Esophagus muscularis mucosa (tissue), 4 donors: ENCODE data around the gene KDM3B. TPM values are rescaled to one million over a fixed set of nuclear protein-coding genes. Genes with fewer than 3 reads are reported as not detected.

Experiments used
- DNase-seq: peaks from one replicate; pipeline ENCODE4 v3.0.0-alpha.2; 2017; ENCODE audit errors: extremely low spot score
- H3K27ac ChIP-seq, 4 donors: fragments of 200-600 bp; sonication (generic); replicated peaks in 1 of 4; 1 replicate in 3 of 4; 2 replicates in 1 of 4; pipeline ENCODE4 v1.5.1; 2016 to 2019; ENCODE audit warnings: mild to moderate bottlenecking in 1 of 4
- H3K27me3 ChIP-seq, 4 donors: fragments of 200-600 bp; sonication (generic); one replicate each; pipeline versions ENCODE4 v1.5.1 to v1.6.0; 2016 to 2019
- H3K36me3 ChIP-seq, 4 donors: fragments of 200-600 bp; sonication (generic); one replicate each; pipeline ENCODE4 v1.5.1; 2016 to 2019
- H3K4me1 ChIP-seq, 4 donors: fragments of 200-600 bp; sonication (generic); one replicate each; pipeline ENCODE4 v1.5.1; 2016 to 2019
- H3K4me3 ChIP-seq, 4 donors: fragments of 200-600 bp; sonication (generic); 1 replicate in 2 of 4; 2 replicates in 2 of 4; pipeline ENCODE4 v1.5.1; 2016 to 2019; ENCODE audit warnings: mild to moderate bottlenecking in 4 of 4, moderate library complexity in 1 of 4
- H3K9me3 ChIP-seq, 4 donors: fragments of 200-600 bp; sonication (generic); 1 replicate in 3 of 4; 2 replicates in 1 of 4; pipeline ENCODE4 v1.5.1; 2016 to 2019
- EP300 ChIP-seq: sonication (generic); formaldehyde crosslinking; IDR thresholded peaks from one replicate; pipeline ENCODE4 v1.6.1; 2017; ENCODE audit warnings: antibody characterized with exemption
- POLR2A ChIP-seq: fragments of 450-650 bp; IDR thresholded peaks from one replicate; pipeline ENCODE4 v1.6.1; 2017; ENCODE audit warnings: antibody characterized with exemption, moderate library complexity, mild to moderate bottlenecking, low read depth
- POLR2AphosphoS5 ChIP-seq, 2 donors: sonication (generic); formaldehyde crosslinking; IDR thresholded peaks; one replicate each; pipeline ENCODE4 v1.6.1; 2017; ENCODE audit warnings: antibody characterized with exemption in 2 of 2
- WGBS: methylation state at CpG from one replicate; pipeline ENCODE4 v1.1.5; 2018; 5-methylcytosine and 5-hydroxymethylcytosine counted together
- intact Hi-C: fragments of 100-400 bp; cut with DNase I; formaldehyde crosslinking; loops from one replicate; pipeline ENCODE4 v1.15.1; 2023
- total RNA-seq, 4 donors: library from RNA; depleted of rRNA; stranded (reverse); fragments of >200 nt; gene quantifications; one replicate each; pipeline versions ENCODE4 v1.1.0 to v1.2.1, GENCODE V29; 2016
- TF ChIP-seq, protein P1 (sequence below), 3 experiments: fragments of 200-600 bp in 2 of 3; fragments of 450-650 bp in 1 of 3; sonication (generic) in 2 of 3; IDR thresholded peaks; one replicate each; pipeline ENCODE4 v1.5.1; 2017 to 2019; ENCODE audit warnings: antibody characterized with exemption in 3 of 3, mild to moderate bottlenecking in 2 of 3, moderate library complexity in 1 of 3

The KDM3B gene
- total RNA-seq, 4 donors from 2014 or later: 61.3 to 88.8 (median 74.9) TPM

DNA sequence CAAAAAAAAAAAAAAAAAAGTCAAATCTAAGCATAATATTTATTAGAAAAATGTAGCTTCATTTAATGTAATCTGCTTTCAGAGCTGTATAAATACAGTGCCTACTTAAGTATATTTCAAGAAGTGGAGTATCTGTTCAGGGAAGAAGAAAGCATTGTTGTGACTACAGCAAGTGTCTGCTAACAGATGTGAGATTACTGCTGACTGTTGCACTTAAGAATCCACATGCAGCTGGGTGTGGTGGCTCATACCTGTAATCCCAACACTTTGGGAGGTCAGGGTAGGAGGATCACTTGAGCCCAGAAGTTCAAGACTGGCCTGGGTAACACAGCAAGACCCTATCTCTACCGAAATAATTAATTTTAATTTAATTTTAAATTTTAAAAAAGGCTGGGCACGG is 19.0 kb downstream of the KDM3B start:
- Histone ChIP-seq H3K27ac (no peak overlapping the region), H3K36me3 (peaks cover 27 to 41% (median 36%) of the 10 kb centered on the region in 4 donors), H3K27me3 (no peaks in the 10 kb centered on the region), H3K4me1 (peaks cover 43 to 56% (median 51%) of the 10 kb centered on the region in 4 donors), H3K4me3 (no peak overlapping the region), H3K9me3 (no peaks in the 10 kb centered on the region)
- DNase-seq: no peak
- WGBS: 100% methylated on average over 2 of the region's 2 CpGs
- intact Hi-C loops: no loop called here
- TF ChIP-seq POLR2AphosphoS5 (IDR thresholded peaks at IDR 0.05): no peak
- no peak for TF ChIP-seq EP300
- TF ChIP-seq POLR2A: no peak
- TF ChIP-seq, protein P1, sequence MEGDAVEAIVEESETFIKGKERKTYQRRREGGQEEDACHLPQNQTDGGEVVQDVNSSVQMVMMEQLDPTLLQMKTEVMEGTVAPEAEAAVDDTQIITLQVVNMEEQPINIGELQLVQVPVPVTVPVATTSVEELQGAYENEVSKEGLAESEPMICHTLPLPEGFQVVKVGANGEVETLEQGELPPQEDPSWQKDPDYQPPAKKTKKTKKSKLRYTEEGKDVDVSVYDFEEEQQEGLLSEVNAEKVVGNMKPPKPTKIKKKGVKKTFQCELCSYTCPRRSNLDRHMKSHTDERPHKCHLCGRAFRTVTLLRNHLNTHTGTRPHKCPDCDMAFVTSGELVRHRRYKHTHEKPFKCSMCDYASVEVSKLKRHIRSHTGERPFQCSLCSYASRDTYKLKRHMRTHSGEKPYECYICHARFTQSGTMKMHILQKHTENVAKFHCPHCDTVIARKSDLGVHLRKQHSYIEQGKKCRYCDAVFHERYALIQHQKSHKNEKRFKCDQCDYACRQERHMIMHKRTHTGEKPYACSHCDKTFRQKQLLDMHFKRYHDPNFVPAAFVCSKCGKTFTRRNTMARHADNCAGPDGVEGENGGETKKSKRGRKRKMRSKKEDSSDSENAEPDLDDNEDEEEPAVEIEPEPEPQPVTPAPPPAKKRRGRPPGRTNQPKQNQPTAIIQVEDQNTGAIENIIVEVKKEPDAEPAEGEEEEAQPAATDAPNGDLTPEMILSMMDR (IDR thresholded peaks at IDR 0.05): no peak

DNA sequence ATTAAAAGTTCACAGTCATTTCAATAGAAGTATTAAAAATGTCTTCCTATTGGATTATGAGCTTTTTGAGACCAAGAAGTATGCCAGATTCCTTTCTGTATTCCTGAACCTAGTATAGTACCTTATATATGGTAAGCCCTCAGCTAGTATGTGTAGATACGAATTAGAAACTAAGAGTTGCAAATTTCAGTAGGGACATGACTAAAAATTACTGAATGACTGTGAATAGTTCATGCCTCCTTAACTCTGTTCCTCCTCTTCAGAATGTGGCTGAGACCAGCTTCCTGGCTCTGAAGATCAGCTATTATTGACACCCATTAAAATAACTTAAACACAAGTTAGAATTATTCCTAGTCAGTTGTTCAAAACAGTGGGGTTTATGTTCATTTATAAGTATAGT is 19.7 kb downstream of the KDM3B start:
- Histone ChIP-seq H3K4me3 (no peak overlapping the region), H3K4me1 (peaks cover 36 to 48% (median 43%) of the 10 kb centered on the region in 4 donors), H3K27ac (no peak overlapping the region), H3K9me3 (no peaks in the 10 kb centered on the region), H3K36me3 (peaks cover 33 to 48% (median 44%) of the 10 kb centered on the region in 4 donors), H3K27me3 (no peaks in the 10 kb centered on the region)
- DNase-seq: no peak
- 85% methylated on average over 1 of the region's 1 CpG for WGBS
- TF ChIP-seq EP300 (no peak), POLR2AphosphoS5 (IDR thresholded peaks at IDR 0.05) (no peak), POLR2A (no peak)
- TF ChIP-seq, protein P1 (IDR thresholded peaks at IDR 0.05): no peak
- intact Hi-C loops: no loop called here

DNA sequence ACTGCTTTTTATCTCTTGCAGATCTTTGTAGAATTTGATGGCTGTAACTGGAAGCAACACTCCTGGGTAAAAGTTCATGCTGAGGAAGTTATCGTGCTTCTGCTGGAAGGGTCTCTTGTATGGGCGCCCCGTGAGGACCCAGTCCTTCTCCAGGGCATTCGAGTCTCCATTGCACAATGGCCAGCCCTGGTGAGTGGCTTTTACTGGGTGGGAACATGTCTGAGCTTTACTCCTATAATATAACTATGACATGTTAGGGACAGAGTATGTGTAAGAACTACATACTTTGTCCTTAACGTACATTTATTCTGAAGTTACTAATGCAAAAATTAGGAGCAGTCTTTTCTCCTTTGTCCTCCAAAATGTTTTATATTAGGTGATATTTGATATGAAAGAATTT is 20.2 kb downstream of the KDM3B start:
- Histone ChIP-seq H3K9me3 (no peaks in the 10 kb centered on the region), H3K27me3 (no peaks in the 10 kb centered on the region), H3K36me3 (peaks cover 37 to 53% (median 48%) of the 10 kb centered on the region in 4 donors), H3K4me3 (no peak overlapping the region), H3K4me1 (peaks cover 31 to 44% (median 39%) of the 10 kb centered on the region in 4 donors), H3K27ac (no peak overlapping the region)
- intact Hi-C loops: no loop called here
- DNase-seq: no peak
- TF ChIP-seq POLR2A (no peak), POLR2AphosphoS5 (IDR thresholded peaks at IDR 0.05) (no peak), EP300 (no peak)
- TF ChIP-seq, protein P1 (IDR thresholded peaks at IDR 0.05): no peak
- whole genome bisulfite sequencing: 71% methylated on average over 5 of the region's 5 CpGs

DNA sequence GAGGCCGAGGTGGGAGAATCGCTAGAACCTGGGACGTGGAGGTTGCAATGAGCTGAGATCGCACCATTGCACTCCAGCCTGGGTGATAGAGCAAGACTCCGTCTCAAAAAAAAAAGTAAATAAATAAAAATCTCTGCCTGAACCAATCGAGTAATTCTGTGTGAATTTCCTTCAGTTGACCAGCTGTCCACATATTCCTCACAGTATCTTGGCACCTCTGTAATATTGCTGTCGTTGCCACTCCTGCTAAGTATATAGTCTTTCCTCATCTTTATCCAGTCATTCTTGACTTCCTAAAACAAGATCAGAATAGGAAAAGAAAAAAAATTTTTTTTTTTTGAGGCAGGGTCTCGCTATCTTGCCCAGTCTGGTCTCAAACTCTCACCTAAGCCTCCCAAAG is 29.9 kb downstream of the KDM3B start:
- WGBS: 96% methylated on average over 8 of the region's 8 CpGs
- intact Hi-C loops: no loop called here
- TF ChIP-seq, protein P1 (IDR thresholded peaks at IDR 0.05): no peak
- TF ChIP-seq EP300: no peak
- TF ChIP-seq POLR2AphosphoS5 (IDR thresholded peaks at IDR 0.05): no peak
- no peak for TF ChIP-seq POLR2A

DNA sequence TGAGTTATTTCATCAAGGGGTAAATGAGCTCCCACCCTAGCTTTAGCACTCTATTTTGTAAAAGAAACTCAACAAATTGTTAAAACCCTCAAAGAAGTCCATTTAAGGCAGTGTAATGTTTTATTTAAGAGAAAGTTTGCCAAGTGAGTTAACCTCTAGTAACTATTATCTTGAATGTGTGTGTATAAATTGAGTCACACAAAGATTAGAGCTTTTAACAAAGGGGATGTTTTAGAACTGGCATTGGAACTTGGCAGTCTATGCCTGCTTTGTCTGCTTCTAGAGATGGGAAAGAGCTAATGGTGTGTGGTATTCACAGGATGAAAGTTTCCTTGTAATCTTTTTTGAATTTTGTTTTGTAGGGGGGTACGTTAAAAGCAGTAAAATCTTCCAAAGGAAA is 33.2 kb downstream of the KDM3B start:
- no peak for TF ChIP-seq POLR2AphosphoS5 (IDR thresholded peaks at IDR 0.05)
- TF ChIP-seq POLR2A: no peak
- TF ChIP-seq EP300: no peak
- TF ChIP-seq, protein P1 (IDR thresholded peaks at IDR 0.05): no peak
- 95% methylated on average over 1 of the region's 1 CpG for WGBS
- peaks cover 40 to 97% (median 77%) of the 10 kb centered on the region in 4 donors for H3K36me3 ChIP-seq
- no peak overlapping the region for H3K4me3 ChIP-seq
- H3K27ac ChIP-seq: no peak overlapping the region
- no peaks in the 10 kb centered on the region for H3K9me3 ChIP-seq
- H3K4me1 ChIP-seq: no peaks in the 10 kb centered on the region
- intact Hi-C loops: no loop called here
- no peak for DNase-seq
- H3K27me3 ChIP-seq: no peaks in the 10 kb centered on the region

More for the DNA sequence above, 29.9 kb downstream of the KDM3B start:
- H3K27me3 ChIP-seq: no peaks in the 10 kb centered on the region
- H3K27ac ChIP-seq: no peak overlapping the region
- no peak overlapping the region for H3K4me3 ChIP-seq
- H3K36me3 ChIP-seq: peaks cover 64 to 100% (median 94%) of the 10 kb centered on the region in 4 donors
- DNase-seq: no peak
- no peaks in the 10 kb centered on the region for H3K9me3 ChIP-seq
- no peaks in the 10 kb centered on the region for H3K4me1 ChIP-seq
